Endodermal cell (in vitro differentiated cells): ENCODE results near the gene HOXD11. TPM values are rescaled to one million over a fixed set of nuclear protein-coding genes. Genes with fewer than 3 reads are reported as not detected.

Experiments
- DNase-seq: peaks from one replicate; pipeline ENCODE4 v3.0.0-alpha.2; 2017
- H3K27ac ChIP-seq: 2 replicates; pipeline ENCODE4 v1.5.1; 2013; ENCODE audit warnings: mild to moderate bottlenecking, low read depth, low read length, moderate library complexity
- H3K27me3 ChIP-seq: 2 replicates; pipeline ENCODE4 v1.6.1; 2013; ENCODE audit warnings: mild to moderate bottlenecking, low read length, moderate library complexity; ENCODE audit not compliant: insufficient read depth, control insufficient read depth, poor library complexity, severe bottlenecking
- H3K36me3 ChIP-seq: 2 replicates; pipeline ENCODE4 v1.7.0; 2013; ENCODE audit warnings: mild to moderate bottlenecking, low read length, moderate library complexity; ENCODE audit not compliant: control insufficient read depth, insufficient read depth
- H3K4me1 ChIP-seq: one replicate; pipeline ENCODE4 v1.7.0; 2013; ENCODE audit warnings: low read length; ENCODE audit not compliant: control insufficient read depth, insufficient read depth
- H3K4me3 ChIP-seq: 2 replicates; pipeline ENCODE4 v1.5.1; 2013; ENCODE audit warnings: mild to moderate bottlenecking, low read length, moderate library complexity
- H3K9ac ChIP-seq: 2 replicates; pipeline ENCODE4 v1.6.1; 2013; ENCODE audit warnings: mild to moderate bottlenecking, low read length, moderate library complexity; ENCODE audit not compliant: poor library complexity, severe bottlenecking; ENCODE audit errors: extremely low read depth
- H3K9me3 ChIP-seq: 2 replicates; pipeline ENCODE4 v1.6.1; 2013; ENCODE audit warnings: mild to moderate bottlenecking, low read length, moderate library complexity; ENCODE audit not compliant: control insufficient read depth
- H3K27ac Mint-ChIP-seq: 2 replicates; pipeline ENCODE4 v1.8.0; 2020; ENCODE audit warnings: mixed read lengths
- H3K27me3 Mint-ChIP-seq: 2 replicates; pipeline ENCODE4 v1.8.0; 2021; ENCODE audit warnings: mild to moderate bottlenecking, mixed read lengths; ENCODE audit not compliant: insufficient read depth
- H3K36me3 Mint-ChIP-seq: 2 replicates; pipeline ENCODE4 v1.8.0; 2020; ENCODE audit warnings: low read depth, mixed read lengths
- H3K4me1 Mint-ChIP-seq: 2 replicates; pipeline ENCODE4 v1.8.0; 2020; ENCODE audit warnings: mixed read lengths
- H3K4me3 Mint-ChIP-seq: 2 replicates; pipeline ENCODE4 v1.8.0; 2020; ENCODE audit warnings: mild to moderate bottlenecking, moderate library complexity, mixed read lengths
- H3K9me3 Mint-ChIP-seq: 2 replicates; pipeline ENCODE4 v1.8.0; 2020; ENCODE audit warnings: mild to moderate bottlenecking, mixed read lengths
- CTCF ChIP-seq: fragments of 200-600 bp; sonication (generic); conservative IDR thresholded peaks from 2 replicates; pipeline ENCODE4 v1.5.0; 2021; ENCODE audit warnings: antibody characterized with exemption, mild to moderate bottlenecking
- WGBS, 2 experiments: methylation state at CpG; one replicate each; pipeline versions ENCODE4 v1.1.5 to v1.1.7; 2013; ENCODE audit warnings: missing lambda C conversion rate in 2 of 2, mixed read lengths in 1 of 2; ENCODE audit not compliant: insufficient coverage in 1 of 2, insufficient read length in 1 of 2; 5-methylcytosine and 5-hydroxymethylcytosine counted together
- total RNA-seq, 2 donors: library from RNA; stranded (reverse); fragmentation: NEBNext Ultra II Directional in 1 of 2; extraction: Animal tissue kit (Norgen Biotek cat#: 25700) in 1 of 2; gene quantifications; 2 replicates in 1 of 2; 3 replicates in 1 of 2; pipeline ENCODE4 v1.2.1, GENCODE V29; 2021

The HOXD11 gene
- total RNA-seq, 2 donors from 2014 or later, result not detected

DNA sequence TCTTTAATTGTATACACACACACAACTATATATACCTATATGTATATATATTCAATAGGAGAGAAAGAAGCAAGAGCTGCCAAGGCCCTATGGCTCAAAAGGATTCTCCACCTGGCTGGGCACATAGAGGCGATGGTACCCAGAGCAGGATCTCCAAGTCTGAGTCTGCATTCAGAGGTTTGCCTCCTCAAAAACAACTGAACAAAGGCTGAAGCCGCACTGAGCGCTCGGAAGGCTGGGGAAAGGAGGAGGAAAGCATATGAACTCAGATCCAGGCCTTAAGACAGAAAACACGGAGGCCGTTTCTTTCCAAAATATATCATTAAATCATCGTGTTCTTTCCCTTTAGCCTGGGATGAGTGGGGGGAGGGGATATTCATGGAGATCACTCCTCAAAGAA, 3.9 kb upstream of the HOXD11 start:
- H3K27me3 Mint-ChIP-seq, result peaks cover 95% of the 10 kb centered on the region
- Histone ChIP-seq H3K9ac (no peak overlapping the region), H3K27ac (no peak overlapping the region), H3K27me3 (peaks cover 99% of the 10 kb centered on the region), H3K36me3 (no peaks in the 10 kb centered on the region), H3K4me1 (no peaks in the 10 kb centered on the region), H3K9me3 (no peaks in the 10 kb centered on the region), H3K4me3 (no peak overlapping the region)
- H3K36me3 Mint-ChIP-seq, result no peaks in the 10 kb centered on the region
- no peaks in the 10 kb centered on the region for H3K9me3 Mint-ChIP-seq
- no peak overlapping the region for H3K4me3 Mint-ChIP-seq
- DNase-seq, result peak; percentile 41
- peaks cover 35% of the 10 kb centered on the region for H3K4me1 Mint-ChIP-seq
- WGBS, 2 experiments, result 17% methylated on average over 4 of the region's 7 CpGs; no CpG with 5 or more reads in 1 of the 2 experiments
- no peak overlapping the region for H3K27ac Mint-ChIP-seq
- TF ChIP-seq CTCF, result no peak

DNA sequence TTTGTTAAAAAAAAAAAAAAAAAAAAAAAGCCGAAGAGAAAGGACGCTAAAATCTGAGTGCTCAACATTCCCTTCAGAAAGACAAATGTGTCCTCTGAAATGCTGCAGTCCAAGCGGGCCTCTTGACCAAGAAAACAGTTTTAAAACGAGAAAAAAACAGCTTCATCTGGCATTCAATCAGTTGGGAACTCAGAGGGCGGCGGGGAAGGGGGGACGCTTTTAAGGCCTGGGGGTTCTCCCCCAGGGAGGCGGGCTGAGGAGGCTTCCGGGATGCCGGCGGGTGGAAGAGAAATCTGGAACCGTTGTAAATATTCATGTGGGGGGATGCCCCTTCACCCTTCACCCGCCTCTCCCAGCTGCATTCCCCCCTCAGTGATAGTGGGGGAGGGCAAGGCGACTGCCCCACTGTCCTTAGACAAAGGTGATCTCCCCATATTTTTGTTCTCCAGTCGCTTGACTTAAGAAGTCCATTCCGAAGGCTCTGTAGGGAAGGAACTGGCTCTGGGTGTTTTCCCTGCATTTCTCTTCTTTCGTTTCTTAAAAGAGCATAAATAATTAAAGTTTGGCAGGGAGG, 3.3 kb upstream of the HOXD11 start:
- H3K4me1 Mint-ChIP-seq, result peaks cover 32% of the 10 kb centered on the region
- no peak overlapping the region for H3K9ac ChIP-seq
- H3K4me1 ChIP-seq, result no peaks in the 10 kb centered on the region
- H3K9me3 ChIP-seq, result no peaks in the 10 kb centered on the region
- no peak for TF ChIP-seq CTCF
- peak; percentile 56 for DNase-seq
- no peaks in the 10 kb centered on the region for H3K36me3 Mint-ChIP-seq
- no peaks in the 10 kb centered on the region for H3K9me3 Mint-ChIP-seq
- 2 to 3% methylated on average over 7 to 13 of the region's 17 CpGs for WGBS, 2 experiments
- peak overlapping the region; percentile 41 for H3K4me3 Mint-ChIP-seq
- H3K27ac ChIP-seq, result no peak overlapping the region
- peaks cover 99% of the 10 kb centered on the region for H3K27me3 ChIP-seq
- H3K27ac Mint-ChIP-seq, result no peak overlapping the region
- no peaks in the 10 kb centered on the region for H3K36me3 ChIP-seq
- peaks cover 95% of the 10 kb centered on the region for H3K27me3 Mint-ChIP-seq
- H3K4me3 ChIP-seq, result peak overlapping the region; percentile 27

DNA sequence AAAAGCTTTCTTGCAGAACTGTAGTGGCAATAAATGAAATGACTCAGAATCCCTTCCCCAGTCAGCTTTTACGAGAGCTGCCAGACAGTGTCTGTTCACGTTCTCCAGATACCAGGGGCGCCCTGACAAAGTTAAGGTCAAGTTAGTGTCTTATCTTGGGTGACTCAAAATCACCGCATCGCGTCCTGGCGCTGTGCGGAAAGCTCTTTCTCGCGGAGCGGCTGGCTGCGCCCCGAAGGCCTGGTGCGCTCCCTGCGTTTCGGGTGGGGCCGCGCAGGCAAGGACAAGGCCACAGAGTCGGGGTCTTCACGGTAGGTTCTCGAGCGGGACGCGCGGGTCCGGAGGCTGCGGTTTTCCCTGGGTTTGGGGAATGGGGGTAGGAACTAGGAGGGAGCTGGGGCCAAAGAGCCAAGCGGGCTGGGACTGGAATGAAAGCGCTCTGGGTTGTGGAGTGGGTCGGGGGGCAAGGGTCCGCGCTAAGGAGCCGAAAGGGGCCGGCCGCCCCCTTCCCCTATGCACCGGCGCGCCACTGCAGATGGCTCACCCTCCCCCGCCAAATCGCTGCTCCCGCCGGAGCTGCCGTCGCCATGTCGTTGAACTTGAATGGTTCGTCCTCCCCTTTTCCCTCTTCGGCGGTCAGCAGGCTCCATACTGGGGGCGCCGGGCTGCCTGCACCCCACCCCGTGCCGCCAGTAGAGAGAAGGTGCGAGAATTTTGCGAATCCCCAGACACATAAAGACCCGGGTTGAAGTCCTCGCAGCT, 2.6 kb upstream of the HOXD11 start:
- Mint-ChIP-seq H3K27me3 (peaks cover 95% of the 10 kb centered on the region), H3K36me3 (no peaks in the 10 kb centered on the region), H3K4me1 (peaks cover 28% of the 10 kb centered on the region), H3K27ac (no peak overlapping the region), H3K4me3 (peak overlapping the region; percentile 41), H3K9me3 (no peaks in the 10 kb centered on the region)
- Histone ChIP-seq H3K27ac (no peak overlapping the region), H3K36me3 (no peaks in the 10 kb centered on the region), H3K27me3 (peaks cover 99% of the 10 kb centered on the region), H3K4me3 (peak overlapping the region; percentile 27), H3K9me3 (no peaks in the 10 kb centered on the region), H3K4me1 (no peaks in the 10 kb centered on the region), H3K9ac (no peak overlapping the region)
- TF ChIP-seq CTCF, result no peak
- 2% methylated on average over 10 to 56 of the region's 56 CpGs for WGBS, 2 experiments
- DNase-seq, result peak; percentile 76
